HCT116 (cell line): Measurements from ENCODE around the gene SLC4A2. TPM values are rescaled to one million over a fixed set of nuclear protein-coding genes. Genes with fewer than 3 reads are reported as not detected.

Experiments used
- ATAC-seq: fragments of 200-7000 bp; cut with Tn5 transposase; 2 replicates; pipeline ENCODE4 v1.9.1; 2020; ENCODE audit warnings: mild to moderate bottlenecking, moderate library complexity
- BruUV-seq: library from RNA; stranded (reverse); fragments of 400-500 nt; replicated peaks from 2 replicates; lab custom pipeline; 2021; lab: Mats Ljungman, UMichigan
- CTCF ChIA-PET: fragments of 300-600 bp; sonication (Branson Sonifier 250); formaldehyde crosslinking; loops from one replicate; lab custom pipeline; 2021; ENCODE audit warnings: antibody characterized with exemption; lab: Charles Lee
- POLR2A ChIA-PET: fragments of 300-600, 350-600 bp; sonication (Branson Sonifier 250); formaldehyde crosslinking; loops from one replicate; lab custom pipeline; 2021; ENCODE audit warnings: antibody characterized with exemption; lab: Charles Lee
- RAD21 ChIA-PET, 2 experiments: fragments of 300-600 bp; sonication (Branson Sonifier 250); formaldehyde crosslinking; loops; one replicate each; lab custom pipeline; 2023; ENCODE audit warnings: low total read pairs in 2 of 2; ENCODE audit not compliant: uncharacterized antibody in 2 of 2, unreplicated experiment in 2 of 2, low non-redundant PET in 1 of 2; lab: Charles Lee
- DNase-seq: peaks from one replicate; pipeline ENCODE4 v3.0.0-alpha.2; 2010; ENCODE audit warnings: low read depth, low spot score
- H2AFZ ChIP-seq: fragments of 200-600 bp; shearing (Covaris generic), sonication (generic); 2 replicates; pipeline ENCODE4 v1.6.1; 2017; ENCODE audit warnings: low read depth, mixed run types, mixed read lengths, antibody characterized with exemption, low read length; ENCODE audit not compliant: poor library complexity, severe bottlenecking
- H3K27ac ChIP-seq: 2 replicates; pipeline ENCODE4 v1.5.1; 2012; ENCODE audit warnings: low read depth, low read length
- H3K27me3 ChIP-seq: fragments of 200-600 bp; sonication (generic); 2 replicates; pipeline ENCODE4 v1.6.1; 2016; ENCODE audit warnings: mixed run types, low read length, mixed read lengths; ENCODE audit not compliant: insufficient read depth
- H3K36me3 ChIP-seq, 2 experiments: fragments of 200-500 bp in 1 of 2; fragments of 200-600 bp in 1 of 2; sonication (Bioruptor generic) in 1 of 2; sonication (generic) in 1 of 2; 2 replicates each; pipeline versions ENCODE4 v1.5.1 to v1.6.1; 2014 to 2016; ENCODE audit warnings: low read length in 2 of 2, inconsistent platforms in 1 of 2, mixed read lengths in 1 of 2, mixed run types in 1 of 2; ENCODE audit not compliant: insufficient read depth in 2 of 2, control insufficient read depth in 1 of 2
- H3K4me1 ChIP-seq, 2 experiments: fragments of 200-600 bp in 1 of 2; sonication (generic) in 1 of 2; 2 replicates each; pipeline versions ENCODE4 v1.5.1 to v1.6.1; 2012 to 2017; ENCODE audit warnings: low read length in 2 of 2, inconsistent platforms in 1 of 2, mild to moderate bottlenecking in 1 of 2, mixed read lengths in 1 of 2, mixed run types in 1 of 2, moderate library complexity in 1 of 2; ENCODE audit not compliant: insufficient read depth in 2 of 2, control insufficient read depth in 1 of 2
- H3K4me2 ChIP-seq: fragments of 200-600 bp; sonication (generic); 2 replicates; pipeline ENCODE4 v1.6.1; 2017; ENCODE audit warnings: mixed run types, low read length, mixed read lengths
- H3K4me3 ChIP-seq, 2 experiments: fragments of 200-600 bp in 1 of 2; sonication (generic) in 1 of 2; replicated peaks in 1 of 2; 2 replicates each; pipeline ENCODE4 v1.5.1; 2011 to 2016; ENCODE audit warnings: low read length in 2 of 2, control low read depth in 1 of 2, low read depth in 1 of 2, mild to moderate bottlenecking in 1 of 2, mixed read lengths in 1 of 2, mixed run types in 1 of 2
- H3K79me2 ChIP-seq: fragments of 200-600 bp; sonication (generic); 2 replicates; pipeline ENCODE4 v1.6.1; 2017; ENCODE audit warnings: mild to moderate bottlenecking, mixed run types, low read length, moderate library complexity, mixed read lengths; ENCODE audit not compliant: insufficient read depth
- H3K9ac ChIP-seq: fragments of 200-600 bp; sonication (generic); 2 replicates; pipeline ENCODE4 v1.6.1; 2016; ENCODE audit warnings: low read length, mixed read lengths
- H3K9me2 ChIP-seq: fragments of 200-600 bp; sonication (generic), shearing (Covaris generic); 2 replicates; pipeline ENCODE4 v1.6.1; 2017; ENCODE audit warnings: mixed run types, mild to moderate bottlenecking, moderate library complexity; ENCODE audit not compliant: insufficient read depth
- H3K9me3 ChIP-seq, 2 experiments: fragments of 200-500 bp in 1 of 2; fragments of 200-600 bp in 1 of 2; sonication (Bioruptor generic) in 1 of 2; sonication (generic) in 1 of 2; 2 replicates each; pipeline ENCODE4 v1.6.1; 2014 to 2017; ENCODE audit warnings: low read length in 2 of 2, mixed read lengths in 2 of 2, inconsistent platforms in 1 of 2, low read depth in 1 of 2, mild to moderate bottlenecking in 1 of 2, mixed run types in 1 of 2, moderate library complexity in 1 of 2; ENCODE audit not compliant: control insufficient read depth in 1 of 2, insufficient read depth in 1 of 2
- H4K20me1 ChIP-seq: fragments of 200-600 bp; sonication (generic), shearing (Covaris generic); 2 replicates; pipeline ENCODE4 v1.6.1; 2017; ENCODE audit warnings: mixed run types, mild to moderate bottlenecking, moderate library complexity; ENCODE audit not compliant: insufficient read depth
- EGR1 ChIP-seq: IDR thresholded peaks from 2 replicates; pipeline ENCODE4 v1.6.1; 2012; ENCODE audit warnings: low read depth
- POLR2A ChIP-seq: IDR thresholded peaks from 2 replicates; pipeline ENCODE4 v1.7.0; 2011; ENCODE audit warnings: borderline replicate concordance; ENCODE audit not compliant: insufficient read depth, insufficient read length; ENCODE audit errors: extremely low read depth
- SP1 ChIP-seq: IDR thresholded peaks from 2 replicates; pipeline ENCODE4 v1.6.1; 2012; ENCODE audit warnings: low read depth
- YY1 ChIP-seq: IDR thresholded peaks from 2 replicates; pipeline ENCODE4 v1.6.1; 2011; ENCODE audit warnings: low read length, low read depth, moderate library complexity, mild to moderate bottlenecking; ENCODE audit not compliant: insufficient replicate concordance; ENCODE audit errors: extremely low read depth
- ZFX ChIP-seq: fragments of 450-650 bp; IDR thresholded peaks from 2 replicates; pipeline ENCODE4 v1.6.1; 2017
- intact Hi-C: fragments of 100-400 bp; cut with micrococcal nuclease; formaldehyde crosslinking; loops from 2 replicates; pipeline ENCODE4 v1.10.0; 2022
- total RNA-seq: library from RNA; stranded (reverse); gene quantifications from one replicate; pipeline ENCODE4 v1.2.1, GENCODE V29; 2021; ENCODE audit not compliant: unreplicated experiment
- TF ChIP-seq, protein P1 (sequence below): IDR thresholded peaks from 2 replicates; pipeline ENCODE4 v1.6.1; 2012

Gene SLC4A2
- total RNA-seq, 1 experiment from 2014 or later = 240 TPM

DNA sequence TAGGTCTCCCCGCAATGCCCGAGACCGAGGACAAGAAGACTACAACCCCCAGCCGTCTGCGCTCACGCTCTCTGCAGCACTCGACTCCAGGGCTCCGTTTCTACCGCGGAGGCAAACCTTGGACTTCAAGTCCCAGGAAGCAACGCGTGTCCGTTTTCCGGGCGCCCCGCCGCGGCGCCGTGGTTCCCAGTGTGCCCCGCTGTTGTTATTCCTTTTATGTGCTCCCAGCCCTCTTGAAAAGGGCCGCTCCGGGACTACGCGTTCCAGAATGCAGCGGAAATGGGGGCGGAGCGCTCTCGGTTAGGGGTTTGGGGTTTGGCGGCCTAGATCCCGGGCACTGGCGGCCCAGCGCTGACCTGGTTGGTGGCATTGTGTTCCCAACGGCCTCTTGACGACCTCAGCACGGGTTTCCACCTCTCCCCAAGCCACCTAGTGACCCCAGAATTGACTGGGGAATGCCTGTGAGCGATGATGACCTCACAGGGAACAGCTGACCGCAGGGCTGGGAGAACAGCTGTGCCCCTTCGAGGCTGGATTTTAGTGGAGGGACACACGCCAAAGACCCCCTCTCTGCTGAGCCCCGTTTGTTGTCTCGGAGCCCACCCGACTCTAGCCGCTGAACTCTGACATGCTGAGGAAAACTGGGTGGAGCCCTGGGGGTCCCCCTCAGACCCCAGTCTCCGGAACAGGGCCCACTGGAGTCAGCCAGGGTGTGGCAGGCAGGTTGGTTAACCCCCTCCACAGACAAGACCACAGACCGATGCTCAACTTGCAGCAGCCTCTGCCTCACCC lies 1.2 kb upstream of the SLC4A2 start (continued):
- peak; percentile 69 for TF ChIP-seq YY1
- TF ChIP-seq, protein P1, sequence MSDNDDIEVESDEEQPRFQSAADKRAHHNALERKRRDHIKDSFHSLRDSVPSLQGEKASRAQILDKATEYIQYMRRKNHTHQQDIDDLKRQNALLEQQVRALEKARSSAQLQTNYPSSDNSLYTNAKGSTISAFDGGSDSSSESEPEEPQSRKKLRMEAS = no peak
- TF ChIP-seq EGR1 = no peak
- TF ChIP-seq, all 23 proteins: peak for 5

DNA sequence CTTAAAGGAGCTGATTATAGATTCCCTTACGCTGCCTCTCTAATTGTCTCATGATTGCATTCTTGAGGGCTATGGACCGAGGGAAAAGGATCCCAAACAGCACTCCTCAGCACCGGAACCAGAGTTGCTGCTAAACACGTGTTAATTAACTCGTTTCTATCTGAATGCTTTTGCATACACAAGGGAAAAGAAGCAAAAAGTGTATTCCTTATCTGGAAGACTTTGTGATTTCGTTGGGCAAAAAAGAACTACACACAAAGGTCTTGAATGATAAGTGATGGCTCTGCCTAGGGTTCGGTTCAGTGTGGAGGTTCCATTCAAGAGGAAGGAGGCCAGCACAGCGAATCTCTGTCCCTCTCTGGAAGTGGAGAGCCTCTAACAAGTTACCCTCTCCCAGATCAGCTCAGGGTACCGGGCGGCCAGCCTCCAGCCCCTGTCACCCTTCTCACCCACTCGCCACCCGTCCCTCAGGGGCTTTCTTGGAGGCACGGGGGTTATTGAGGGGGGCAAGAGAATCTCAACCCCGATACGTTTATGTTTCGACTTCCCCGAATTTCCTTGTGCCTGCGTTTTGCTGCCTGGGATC lies 515 bp upstream of the SLC4A2 start:
- ChIA-PET RAD21 (interaction anchor here in 1 of 2 experiments (1.3 kb wide), 1 partner anchor 30 kb away, joined by 5 read pairs; the partner anchor contains the start of gene ABCB8), CTCF (no interaction called here), POLR2A (no interaction called here)
- DNase-seq (no peak), ATAC-seq (no peak)
- Histone ChIP-seq H3K27ac (peak overlapping the region; percentile 87), H3K9me2 (no peaks in the 10 kb centered on the region), H3K27me3 (no peaks in the 10 kb centered on the region), H3K4me2 (peak overlapping the region; percentile 95), H4K20me1 (no peaks in the 10 kb centered on the region), H3K4me3 (peak overlapping the region; percentile 81 to 90), H3K9me3 (no peaks in the 10 kb centered on the region), H3K36me3 (0 out of 4 replicates have a peak, but pooled peaks cover 0 to 3% of the 10 kb centered on the region in 2 experiments), H3K79me2 (peaks cover 40% of the 10 kb centered on the region), H3K4me1 (peaks cover 28 to 52% of the 10 kb centered on the region in 2 experiments), H2AFZ (no peak overlapping the region), H3K9ac (peak overlapping the region; percentile 91)
- TF ChIP-seq ZFX (no peak), SP1 (no peak), POLR2A (peak; percentile 5)
- BruUV-seq = TSS peak; percentile 47
- intact Hi-C loops = loop anchor here (1.0 kb wide), 1 partner anchor 31 kb away; the partner anchor contains the start of gene ABCB8
